ENCODE measurements around the gene ASCC1. TPM values are rescaled to one million over a fixed set of nuclear protein-coding genes. Genes with fewer than 3 reads are reported as not detected.

Gene ASCC1
- total and polyA plus RNA-seq, 2 donors from 2014 or later: 24.0 to 36.1 TPM

DNA sequence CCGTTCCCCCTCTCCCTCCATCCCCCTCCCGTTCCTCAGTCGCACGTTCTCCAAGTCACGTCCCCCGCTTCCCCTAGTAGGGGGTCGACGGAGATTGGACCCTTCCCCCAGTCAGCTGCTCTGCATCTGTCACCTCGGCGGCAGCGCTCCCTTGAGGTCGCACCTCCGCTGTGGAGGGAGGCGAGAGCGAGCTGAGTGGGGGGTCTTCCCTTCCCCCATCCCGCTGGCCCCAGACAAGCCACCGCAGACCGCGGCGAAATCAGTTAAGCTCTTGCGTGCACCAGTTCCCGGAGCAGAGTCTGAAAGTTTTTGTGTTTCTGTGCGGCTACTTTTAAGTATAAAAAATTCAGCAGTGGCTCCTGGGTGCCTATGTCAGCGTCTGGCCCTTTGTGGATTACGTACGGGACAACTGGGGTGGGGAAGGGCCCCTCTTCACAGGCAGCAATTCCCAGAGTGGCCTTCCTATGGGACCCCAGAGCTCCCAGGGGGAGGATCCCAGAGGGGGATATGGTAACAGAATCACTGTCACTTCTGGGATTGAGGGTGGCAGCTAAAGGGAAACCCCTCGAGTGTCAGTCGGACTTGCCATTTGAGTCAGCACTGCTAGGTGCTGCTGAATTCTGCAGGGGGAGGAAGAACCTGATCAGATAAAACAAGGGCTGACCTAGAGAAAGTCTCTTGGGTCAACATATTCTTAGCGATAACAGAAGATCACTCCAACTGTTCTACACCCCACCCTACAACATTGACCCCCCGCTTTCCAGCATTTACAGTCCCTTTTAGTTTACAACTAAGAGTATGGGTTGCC lies 45.1 kb upstream of the ASCC1 start:
- DNase-seq: peak in 1 of 5 donors; percentile 96
- TF ChIP-seq, protein P1, sequence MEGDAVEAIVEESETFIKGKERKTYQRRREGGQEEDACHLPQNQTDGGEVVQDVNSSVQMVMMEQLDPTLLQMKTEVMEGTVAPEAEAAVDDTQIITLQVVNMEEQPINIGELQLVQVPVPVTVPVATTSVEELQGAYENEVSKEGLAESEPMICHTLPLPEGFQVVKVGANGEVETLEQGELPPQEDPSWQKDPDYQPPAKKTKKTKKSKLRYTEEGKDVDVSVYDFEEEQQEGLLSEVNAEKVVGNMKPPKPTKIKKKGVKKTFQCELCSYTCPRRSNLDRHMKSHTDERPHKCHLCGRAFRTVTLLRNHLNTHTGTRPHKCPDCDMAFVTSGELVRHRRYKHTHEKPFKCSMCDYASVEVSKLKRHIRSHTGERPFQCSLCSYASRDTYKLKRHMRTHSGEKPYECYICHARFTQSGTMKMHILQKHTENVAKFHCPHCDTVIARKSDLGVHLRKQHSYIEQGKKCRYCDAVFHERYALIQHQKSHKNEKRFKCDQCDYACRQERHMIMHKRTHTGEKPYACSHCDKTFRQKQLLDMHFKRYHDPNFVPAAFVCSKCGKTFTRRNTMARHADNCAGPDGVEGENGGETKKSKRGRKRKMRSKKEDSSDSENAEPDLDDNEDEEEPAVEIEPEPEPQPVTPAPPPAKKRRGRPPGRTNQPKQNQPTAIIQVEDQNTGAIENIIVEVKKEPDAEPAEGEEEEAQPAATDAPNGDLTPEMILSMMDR (IDR thresholded peaks at IDR 0.05; ENCODE audit: borderline replicate concordance, extremely low read depth, insufficient read depth): no peak
- Histone ChIP-seq H3K36me3 (ENCODE audit: control insufficient read depth in 2 of 3, insufficient read depth in 3 of 3, low read length in 3 of 3) (no peaks in the 10 kb centered on the region), H3K4me1 (ENCODE audit: control insufficient read depth in 2 of 3, insufficient read depth in 2 of 3, low read depth in 1 of 3, low read length in 3 of 3) (peaks cover 17 to 19% (median 18%) of the 10 kb centered on the region in 3 donors), H3K4me3 (ENCODE audit: low read length in 3 of 3) (peak overlapping the region; percentile 36 to 67 (median 62)), H3K27me3 (ENCODE audit: control insufficient read depth, insufficient read depth, low read length) (no peaks in the 10 kb centered on the region), H3K9me3 (ENCODE audit: control insufficient read depth in 2 of 3, insufficient read depth in 1 of 3, low read length in 3 of 3) (no peaks in the 10 kb centered on the region), H3K27ac (ENCODE audit: low read depth in 2 of 2, low read length in 2 of 2) (peak overlapping the region; percentile 82 to 92), H3K9ac (ENCODE audit: low read length in 3 of 3) (peak overlapping the region; percentile 28 to 78 (median 62))
- no peak for FAIRE-seq
- intact Hi-C loops (cut with DNase I): no loop called here

DNA sequence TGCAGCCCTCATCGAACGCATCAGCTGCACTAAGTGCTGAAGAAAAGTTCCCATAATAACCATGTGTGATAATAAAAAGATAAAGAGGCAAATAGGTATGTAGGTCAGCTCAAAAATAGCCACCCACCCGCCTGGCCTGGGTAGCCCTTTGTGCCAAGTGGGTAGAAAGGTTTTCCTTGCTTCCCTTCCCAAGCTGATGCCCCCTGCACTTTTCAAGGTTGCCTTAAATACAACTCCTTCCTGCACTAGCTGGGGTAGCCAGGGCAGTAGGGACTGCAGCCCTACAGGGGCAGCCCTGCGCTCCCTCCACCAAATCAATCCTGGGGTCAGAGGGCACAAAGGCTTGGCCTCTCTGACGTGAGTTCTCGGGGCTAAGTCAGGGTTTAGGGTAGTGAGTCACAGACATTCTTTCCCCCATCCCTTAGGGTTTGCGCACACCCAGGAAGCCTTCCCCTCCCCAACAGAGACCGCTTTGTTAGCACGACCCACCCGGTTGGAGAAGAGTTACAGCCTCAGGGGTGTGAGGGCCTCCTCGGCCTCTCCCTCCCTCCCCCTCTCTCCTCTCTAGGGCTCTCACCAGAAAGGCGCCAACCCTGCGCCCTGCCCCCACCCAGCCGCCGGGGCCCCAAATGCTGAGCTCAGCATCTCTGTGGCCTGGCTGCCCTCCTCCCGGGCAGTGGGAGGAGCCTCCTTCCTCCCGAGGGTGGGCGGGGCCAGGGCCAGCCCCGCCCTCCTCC lies 44.3 kb upstream of the ASCC1 start:
- FAIRE-seq: no peak
- peaks cover 17 to 22% (median 18%) of the 10 kb centered on the region in 3 donors for H3K4me1 ChIP-seq (ENCODE audit: control insufficient read depth in 2 of 3, insufficient read depth in 2 of 3, low read depth in 1 of 3, low read length in 3 of 3)

DNA sequence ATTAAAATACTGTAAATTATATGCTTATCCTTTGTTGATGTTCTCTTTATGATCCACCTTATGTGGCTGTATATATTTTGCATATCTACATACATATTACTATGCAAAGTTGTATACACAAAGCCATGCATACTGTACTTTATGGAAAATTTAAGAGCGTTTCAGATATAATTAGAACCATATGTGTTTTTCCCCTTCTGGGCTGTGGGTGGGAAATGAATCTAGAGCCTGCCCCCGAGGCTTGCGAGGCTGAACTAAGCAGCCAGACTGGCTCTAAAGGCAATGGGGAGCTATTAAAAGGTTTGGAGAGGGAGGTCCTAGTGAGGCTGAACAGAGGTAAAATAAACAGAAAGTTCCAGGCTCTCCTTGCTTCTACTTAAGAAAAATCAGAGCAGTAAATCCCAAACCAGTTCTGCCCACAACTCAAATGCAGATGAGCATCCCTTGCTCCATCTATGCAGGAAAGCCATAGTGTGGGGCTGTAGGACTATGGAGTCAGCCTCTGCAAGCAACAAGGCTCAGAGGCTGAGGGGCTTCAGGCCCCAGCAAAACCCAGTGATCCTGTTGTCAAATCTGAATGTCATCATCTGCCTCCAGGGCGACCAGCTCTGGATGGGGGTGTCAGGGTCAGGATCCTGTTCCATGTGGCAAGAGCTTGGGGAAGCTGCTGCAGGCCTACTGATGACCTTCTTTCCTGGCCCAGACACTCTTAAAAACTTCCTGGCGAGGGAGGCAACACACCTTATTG lies 43.6 kb upstream of the ASCC1 start:
- Histone ChIP-seq H3K27me3 (ENCODE audit: control insufficient read depth, insufficient read depth, low read length) (no peaks in the 10 kb centered on the region), H3K4me1 (ENCODE audit: control insufficient read depth in 2 of 3, insufficient read depth in 2 of 3, low read depth in 1 of 3, low read length in 3 of 3) (peaks cover 17 to 29% (median 23%) of the 10 kb centered on the region in 3 donors), H3K36me3 (ENCODE audit: control insufficient read depth in 2 of 3, insufficient read depth in 3 of 3, low read length in 3 of 3) (no peaks in the 10 kb centered on the region), H3K4me3 (ENCODE audit: low read length in 3 of 3) (peak overlapping the region in 1 of 3 donors; percentile 67), H3K27ac (ENCODE audit: low read depth in 2 of 2, low read length in 2 of 2) (peak overlapping the region; percentile 82 to 92), H3K9me3 (ENCODE audit: control insufficient read depth in 2 of 3, insufficient read depth in 1 of 3, low read length in 3 of 3) (no peaks in the 10 kb centered on the region), H3K9ac (ENCODE audit: low read length in 3 of 3) (peak overlapping the region in 1 of 3 donors; percentile 78)
- TF ChIP-seq, protein P1 (IDR thresholded peaks at IDR 0.05; ENCODE audit: borderline replicate concordance, extremely low read depth, insufficient read depth): no peak
- DNase-seq (peak in 4 of 5 donors; percentile 35 to 88 (median 70)), FAIRE-seq (no peak)
- intact Hi-C loops (cut with DNase I): no loop called here

More for the DNA sequence above, 44.3 kb upstream of the ASCC1 start:
- intact Hi-C loops (cut with DNase I): no loop called here
- peak overlapping the region; percentile 44 to 67 (median 62) for H3K4me3 ChIP-seq (ENCODE audit: low read length in 3 of 3)
- DNase-seq: peak in 4 of 5 donors; percentile 97 to 98 (median 98)
- no peaks in the 10 kb centered on the region for H3K27me3 ChIP-seq (ENCODE audit: control insufficient read depth, insufficient read depth, low read length)
- no peaks in the 10 kb centered on the region for H3K9me3 ChIP-seq (ENCODE audit: control insufficient read depth in 2 of 3, insufficient read depth in 1 of 3, low read length in 3 of 3)
- TF ChIP-seq, protein P1 (IDR thresholded peaks at IDR 0.05; ENCODE audit: borderline replicate concordance, extremely low read depth, insufficient read depth): no peak
- no peaks in the 10 kb centered on the region for H3K36me3 ChIP-seq (ENCODE audit: control insufficient read depth in 2 of 3, insufficient read depth in 3 of 3, low read length in 3 of 3)
- peak overlapping the region; percentile 82 to 92 for H3K27ac ChIP-seq (ENCODE audit: low read depth in 2 of 2, low read length in 2 of 2)
- H3K9ac ChIP-seq (ENCODE audit: low read length in 3 of 3): peak overlapping the region in 2 of 3 donors; percentile 18 to 78

All from kidney (tissue), 14 donors.